Stimulated activated CD4-positive, alpha-beta T cell treated with anti-CD3 and anti-CD28 coated beads, TNF-alpha, amount 100 ng/mL, for 1 hour (primary cell): ENCODE results near the gene SYTL1.
A peak's percentile ranks its signal among the peaks of the same experiment; 100 is the strongest.

Experiments
- DNase-seq, 3 donors: peaks; one replicate each; pipeline ENCODE4 v3.0.0-alpha.2; 2020; ENCODE audit warnings: low read depth in 3 of 3, low spot score in 1 of 3

The SYTL1 gene, protein sequence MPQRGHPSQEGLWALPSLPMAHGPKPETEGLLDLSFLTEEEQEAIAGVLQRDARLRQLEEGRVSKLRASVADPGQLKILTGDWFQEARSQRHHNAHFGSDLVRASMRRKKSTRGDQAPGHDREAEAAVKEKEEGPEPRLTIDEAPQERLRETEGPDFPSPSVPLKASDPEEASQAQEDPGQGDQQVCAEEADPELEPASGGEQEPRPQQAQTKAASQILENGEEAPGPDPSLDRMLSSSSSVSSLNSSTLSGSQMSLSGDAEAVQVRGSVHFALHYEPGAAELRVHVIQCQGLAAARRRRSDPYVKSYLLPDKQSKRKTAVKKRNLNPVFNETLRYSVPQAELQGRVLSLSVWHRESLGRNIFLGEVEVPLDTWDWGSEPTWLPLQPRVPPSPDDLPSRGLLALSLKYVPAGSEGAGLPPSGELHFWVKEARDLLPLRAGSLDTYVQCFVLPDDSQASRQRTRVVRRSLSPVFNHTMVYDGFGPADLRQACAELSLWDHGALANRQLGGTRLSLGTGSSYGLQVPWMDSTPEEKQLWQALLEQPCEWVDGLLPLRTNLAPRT

DNA sequence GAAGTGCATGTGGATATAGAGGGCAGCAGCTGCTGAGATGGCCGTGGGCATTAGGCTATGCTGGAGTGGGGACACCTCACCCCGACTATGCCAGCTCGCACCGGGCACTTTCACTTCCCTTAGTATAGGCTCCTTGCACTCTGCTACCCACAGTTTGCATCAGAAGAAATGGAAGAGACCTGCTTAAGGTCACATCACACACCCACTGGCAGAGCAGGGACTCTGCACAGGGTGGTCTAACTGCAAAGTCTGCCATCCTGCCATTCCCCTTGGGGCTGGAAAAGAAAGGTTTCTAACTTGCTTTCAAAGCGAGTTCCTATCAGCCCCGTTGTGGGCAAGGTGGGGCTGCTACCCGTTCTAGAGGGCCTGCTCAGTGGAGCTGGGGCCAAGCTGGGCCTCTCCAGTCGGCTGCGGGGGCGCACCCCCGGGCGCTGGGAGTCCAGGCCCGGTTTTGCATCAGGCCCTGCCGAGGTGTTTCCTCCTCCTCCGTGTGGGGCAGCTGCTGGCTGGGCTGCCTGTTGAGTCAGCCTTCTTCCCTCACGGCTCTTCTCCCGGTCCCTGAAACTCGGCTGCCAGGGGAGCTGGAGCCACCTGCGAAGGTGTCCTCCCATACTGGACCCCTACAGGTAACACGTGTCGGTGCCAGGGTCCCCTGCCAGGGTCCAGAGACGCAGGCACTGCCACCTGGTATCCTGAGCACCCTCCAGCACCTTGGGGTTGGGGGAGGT lies at the start of gene SYTL1:
TSS of gene SYTL1 (plus strand) at position 498 of the 728 bp plus-strand sequence. CDS start 3,313 bp downstream, outside the sequence.
- DNase-seq: peak in 2 of 3 donors; percentile 31 to 46

DNA sequence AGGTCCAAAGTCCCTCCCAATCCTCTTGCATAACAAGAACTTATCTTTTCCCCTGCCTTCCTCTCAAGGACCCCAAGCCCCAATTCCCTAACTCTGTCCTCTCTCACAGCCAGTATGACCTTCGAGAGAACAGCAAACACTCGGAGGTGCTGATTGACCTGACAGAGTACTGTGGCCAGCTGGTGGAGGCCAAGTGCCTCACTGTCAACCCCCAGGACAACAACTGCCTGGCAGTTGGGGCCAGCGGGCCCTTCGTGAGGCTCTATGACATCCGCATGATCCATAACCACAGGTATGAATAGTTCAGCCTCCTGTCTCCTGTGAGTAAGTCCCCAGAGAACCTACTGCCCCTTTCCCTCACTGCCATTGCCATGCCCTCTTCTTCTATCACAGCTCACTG lies 49.7 kb upstream of the SYTL1 start:
- no peak for DNase-seq

DNA sequence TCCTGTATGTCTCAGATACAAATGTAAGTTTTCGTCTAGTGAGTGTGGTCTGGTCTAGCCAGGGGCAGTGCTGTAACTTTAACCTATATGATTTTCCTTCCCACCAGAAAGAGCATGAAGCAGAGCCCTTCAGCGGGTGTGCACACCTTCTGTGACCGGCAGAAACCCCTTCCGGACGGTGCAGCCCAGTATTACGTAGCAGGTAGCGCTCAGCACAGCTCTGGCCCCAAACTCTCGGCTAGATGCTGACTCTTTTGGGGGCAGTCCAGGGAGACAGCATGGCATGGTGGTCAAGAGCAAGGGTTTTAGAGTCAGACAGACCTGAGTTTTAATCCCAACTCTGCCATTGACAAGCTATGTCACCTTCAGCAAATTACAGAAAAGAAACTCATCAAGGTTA lies 47.9 kb upstream of the SYTL1 start:
- no peak for DNase-seq

DNA sequence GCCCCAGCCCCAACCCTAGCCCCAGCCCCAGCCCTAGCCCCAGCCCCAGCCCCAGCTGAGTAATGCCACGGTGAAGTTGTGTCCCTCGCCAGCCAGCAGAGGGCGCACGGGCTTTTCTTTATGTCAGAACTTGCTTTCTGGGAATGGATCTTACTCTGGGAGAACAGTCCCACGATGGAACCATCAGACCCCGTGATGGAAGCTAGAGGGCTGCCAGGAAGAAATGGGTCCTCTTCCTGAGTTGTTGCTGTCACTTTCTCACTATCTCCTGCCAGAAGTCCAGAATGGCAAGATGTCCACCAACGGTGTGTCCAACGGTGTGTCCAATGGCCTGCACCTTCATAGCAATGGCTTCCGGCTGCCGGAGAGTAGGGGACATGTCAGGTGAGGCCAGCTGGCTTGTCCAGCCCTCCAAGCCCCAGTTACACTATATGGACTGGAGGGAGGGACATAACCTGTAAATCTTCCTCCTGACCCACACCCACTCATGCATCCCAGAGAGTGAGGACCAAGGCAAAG lies 45.0 kb upstream of the SYTL1 start:
- DNase-seq: peak; percentile 17 to 68 (median 37)

DNA sequence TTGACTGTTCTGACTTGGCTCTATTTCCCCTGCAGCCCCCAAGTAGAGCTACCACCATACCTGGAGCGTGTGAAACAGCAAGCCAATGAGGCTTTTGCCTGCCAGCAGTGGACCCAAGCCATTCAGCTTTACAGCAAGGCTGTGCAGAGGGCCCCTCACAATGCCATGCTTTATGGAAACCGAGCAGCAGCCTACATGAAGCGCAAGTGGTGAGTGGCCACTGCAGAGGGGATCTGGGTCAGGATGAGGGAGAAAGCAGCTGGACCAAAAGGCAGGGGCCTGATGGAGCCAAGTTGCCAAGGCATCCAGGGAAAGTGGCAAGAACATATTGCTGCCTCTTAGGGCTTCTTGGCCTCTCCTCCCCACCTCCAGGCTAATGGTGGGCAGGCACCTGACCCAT lies 43.9 kb upstream of the SYTL1 start:
- no peak for DNase-seq

DNA sequence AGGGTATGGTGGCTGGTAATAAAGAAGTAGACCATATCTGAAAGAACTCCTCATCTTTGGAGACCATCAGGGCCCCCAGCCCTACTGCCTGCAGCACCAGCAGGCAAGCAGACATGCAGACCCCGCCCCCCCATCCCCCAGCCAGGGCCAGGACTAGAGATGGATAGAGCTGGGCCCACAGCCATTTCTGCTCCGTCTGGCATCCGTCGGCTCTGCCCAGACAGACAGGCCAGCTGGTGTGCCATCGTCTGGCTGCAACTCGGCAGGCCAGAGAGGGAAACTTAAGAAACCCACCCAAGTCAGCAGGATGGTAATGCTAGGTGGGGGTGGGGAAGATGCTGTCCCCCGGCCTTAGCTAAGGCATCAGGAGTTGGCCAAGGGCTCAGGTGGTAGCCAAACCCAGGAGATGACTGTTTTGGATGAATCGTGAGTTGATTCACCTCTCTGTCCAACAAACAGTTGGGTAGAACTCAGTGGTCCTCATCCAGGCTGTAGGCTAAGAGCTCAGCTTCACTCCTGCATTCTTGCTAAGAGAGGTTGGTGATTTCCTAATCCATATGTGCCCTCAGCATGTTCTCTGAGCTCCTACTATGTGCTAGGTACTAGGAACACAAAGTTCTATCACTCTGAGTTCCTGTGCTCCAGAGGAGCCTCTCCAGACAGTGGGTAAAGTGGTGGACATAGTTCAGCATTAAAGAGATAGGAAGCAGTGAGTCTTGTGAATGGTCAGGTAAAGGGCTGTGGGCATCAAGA lies 43.0 kb upstream of the SYTL1 start:
- no peak for DNase-seq

DNA sequence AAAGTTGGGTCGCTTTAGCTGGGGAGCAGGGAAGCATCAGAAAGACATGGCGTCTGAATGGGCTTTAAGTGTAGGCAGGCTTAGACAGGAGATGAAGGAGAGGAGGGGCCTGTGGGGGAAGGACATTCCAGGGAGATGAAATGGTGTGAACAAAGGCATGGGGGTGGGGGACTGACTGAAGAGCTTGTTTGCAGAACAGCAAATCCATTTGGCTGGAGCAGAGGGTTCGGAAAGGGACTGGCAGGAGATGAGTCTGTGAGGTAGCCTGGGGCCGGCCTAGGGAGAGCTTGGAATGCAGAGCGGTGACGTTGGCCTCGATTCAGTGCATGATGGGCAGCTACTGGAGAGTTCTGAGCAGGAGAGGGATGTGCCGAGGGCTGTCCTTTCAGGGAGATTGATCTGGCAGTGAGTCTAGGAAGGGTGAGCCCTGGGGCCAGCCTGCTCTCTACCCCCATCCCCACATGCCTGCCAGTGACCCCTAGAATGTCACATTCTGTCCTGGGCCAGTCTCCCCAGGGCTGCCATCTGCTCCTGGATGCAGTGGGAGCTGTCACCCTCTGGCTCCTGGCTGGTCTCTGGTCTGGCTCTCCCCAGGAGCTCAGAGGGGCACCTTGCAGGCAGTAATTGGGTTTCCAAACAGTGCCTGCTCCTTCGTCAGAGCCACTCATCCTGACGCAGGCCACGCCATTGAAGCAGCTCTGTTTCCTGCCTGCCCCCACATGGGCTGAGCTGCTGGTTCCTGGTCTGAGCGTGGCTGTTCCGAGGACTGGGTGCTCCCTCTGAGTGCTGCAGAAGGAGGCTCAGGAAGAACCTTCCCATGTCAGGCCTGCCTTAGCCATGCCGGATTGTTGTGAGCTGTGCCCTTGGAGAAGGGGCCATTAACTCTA lies 42.2 kb upstream of the SYTL1 start:
- DNase-seq: no peak

DNA sequence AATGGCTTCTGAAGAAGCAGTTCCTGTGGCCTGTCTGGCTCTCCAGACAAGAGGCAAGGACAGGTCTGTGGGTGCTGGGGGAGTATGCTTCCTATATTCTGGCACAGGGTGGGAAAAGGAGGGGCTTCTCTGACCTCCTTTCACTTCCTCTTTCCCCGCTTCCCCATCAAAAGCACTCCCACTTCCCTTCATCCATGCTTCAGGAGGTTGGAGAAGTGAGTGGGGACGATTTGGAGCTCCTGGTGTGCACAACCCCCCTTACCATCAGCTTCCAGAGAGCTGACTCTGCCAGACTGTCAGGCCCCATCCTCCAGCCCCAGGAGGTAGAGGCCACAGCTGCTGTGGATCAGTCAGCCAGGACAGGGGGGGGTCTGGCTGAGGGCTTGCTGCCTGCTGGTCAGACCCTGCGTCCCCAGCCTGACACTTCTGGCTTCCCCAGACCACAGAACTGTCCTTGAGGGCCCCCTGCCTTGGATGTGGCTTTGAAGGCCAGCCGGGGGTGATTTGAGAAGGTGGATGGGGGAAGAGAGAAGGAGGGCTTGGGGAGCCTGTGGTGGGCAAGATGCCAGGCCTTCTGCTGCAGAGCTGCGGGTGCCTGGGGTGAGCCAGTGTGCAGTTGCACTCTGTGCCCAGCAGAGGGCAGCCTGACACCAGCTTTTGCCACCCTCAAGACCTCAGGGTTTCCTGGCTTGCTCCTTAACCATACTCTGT lies 41.3 kb upstream of the SYTL1 start:
- DNase-seq: peak; percentile 41 to 73 (median 63)

DNA sequence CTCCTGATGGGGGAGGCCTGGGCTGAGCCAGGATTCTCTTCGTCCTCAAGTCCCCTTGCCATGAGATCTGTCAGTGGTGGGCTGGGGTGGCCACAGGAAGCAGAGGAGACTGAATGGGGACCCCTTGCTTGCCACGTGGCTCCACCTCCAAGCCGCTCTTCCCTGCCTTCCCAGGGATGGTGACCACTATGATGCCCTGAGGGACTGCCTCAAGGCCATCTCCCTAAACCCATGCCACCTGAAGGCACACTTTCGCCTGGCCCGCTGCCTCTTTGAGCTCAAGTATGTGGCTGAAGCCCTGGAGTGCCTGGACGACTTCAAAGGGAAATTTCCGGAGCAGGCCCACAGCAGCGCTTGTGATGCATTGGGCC lies 40.8 kb upstream of the SYTL1 start:
- DNase-seq: no peak

DNA sequence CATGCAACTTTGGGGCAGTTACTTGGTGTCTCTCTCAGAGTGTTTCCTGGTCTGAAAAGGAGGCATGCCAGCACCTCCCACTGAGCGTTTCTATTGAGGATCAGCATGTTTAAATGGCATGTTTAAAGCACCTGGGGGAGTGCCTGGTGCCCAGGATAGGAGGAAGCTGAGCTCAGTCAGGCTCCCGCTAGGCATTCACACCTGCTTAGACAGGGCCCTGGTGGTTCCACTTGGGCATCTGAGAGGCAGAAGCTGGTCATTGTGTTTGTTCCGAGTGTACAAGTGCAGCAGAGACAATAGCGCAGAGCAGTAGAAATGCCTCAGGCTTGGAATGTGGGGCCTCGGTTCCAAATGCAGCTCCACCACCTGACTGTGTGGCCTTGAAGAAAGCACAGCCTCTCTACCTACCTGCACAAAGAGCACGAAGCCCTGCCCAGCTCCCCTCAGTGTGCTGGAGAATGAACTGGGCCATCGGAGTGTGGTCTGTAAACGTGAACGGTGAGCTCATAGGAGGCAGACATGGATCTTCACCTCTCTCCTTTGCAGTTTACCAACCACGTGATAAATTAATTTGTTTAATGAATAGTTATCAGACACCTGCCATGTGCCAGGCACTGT lies 40.1 kb upstream of the SYTL1 start:
- no peak for DNase-seq

DNA sequence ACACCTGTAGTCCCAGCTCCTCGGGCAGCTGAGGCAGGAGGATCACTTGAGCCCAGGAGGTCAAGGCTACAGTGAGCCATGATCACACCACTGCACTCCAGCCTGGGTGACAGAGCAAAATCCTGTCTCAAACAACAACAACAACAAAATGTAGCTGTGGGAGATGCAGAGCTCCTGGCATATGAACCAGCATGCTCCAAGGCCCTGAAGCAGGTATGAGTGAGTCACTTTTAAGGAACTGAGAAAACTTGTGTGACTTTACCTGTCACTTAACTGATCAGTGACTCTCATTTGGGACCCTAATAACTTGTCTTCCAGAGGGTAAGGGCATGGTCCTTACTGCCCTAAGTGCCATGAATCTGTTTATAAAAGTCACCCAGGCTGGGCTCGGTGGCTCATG lies 39.2 kb upstream of the SYTL1 start:
- no peak for DNase-seq

DNA sequence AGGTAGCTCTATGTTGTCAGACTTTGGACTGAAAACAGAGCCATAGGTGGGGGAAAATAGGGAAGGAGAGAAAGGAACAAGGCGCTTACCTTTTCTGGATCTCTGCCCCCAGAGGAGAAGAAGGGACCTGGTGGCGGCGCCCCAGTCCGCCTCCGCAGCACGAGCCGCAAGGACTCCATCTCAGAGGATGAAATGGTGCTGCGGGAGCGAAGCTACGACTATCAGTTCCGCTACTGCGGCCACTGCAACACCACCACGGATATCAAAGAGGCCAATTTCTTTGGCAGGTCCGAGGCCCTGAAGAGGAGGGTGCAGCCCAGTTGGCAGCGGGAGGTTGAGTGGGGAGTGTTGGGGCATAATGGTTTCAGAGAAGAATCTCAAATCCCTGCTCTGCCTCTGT lies 38.3 kb upstream of the SYTL1 start:
- no peak for DNase-seq

DNA sequence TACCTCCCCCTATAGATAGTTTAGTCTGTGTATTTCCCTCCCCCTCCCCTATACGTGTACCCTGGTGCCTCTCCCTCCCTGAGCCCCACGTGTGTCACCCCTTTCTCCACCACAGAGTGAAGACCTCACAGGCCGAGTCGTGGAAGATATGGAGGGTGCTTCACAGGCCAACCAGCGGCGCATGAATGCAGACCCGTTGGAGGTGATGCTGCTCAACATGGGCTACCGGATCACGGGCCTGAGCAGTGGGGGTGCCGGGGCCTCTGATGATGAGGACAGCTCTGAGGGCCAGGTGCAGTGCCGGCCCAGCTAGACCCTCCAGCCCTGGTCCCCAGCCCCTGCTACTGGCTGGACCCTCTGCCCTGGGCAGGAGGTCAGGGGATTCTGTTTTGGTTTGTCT lies 35.8 kb upstream of the SYTL1 start:
- DNase-seq: no peak

DNA sequence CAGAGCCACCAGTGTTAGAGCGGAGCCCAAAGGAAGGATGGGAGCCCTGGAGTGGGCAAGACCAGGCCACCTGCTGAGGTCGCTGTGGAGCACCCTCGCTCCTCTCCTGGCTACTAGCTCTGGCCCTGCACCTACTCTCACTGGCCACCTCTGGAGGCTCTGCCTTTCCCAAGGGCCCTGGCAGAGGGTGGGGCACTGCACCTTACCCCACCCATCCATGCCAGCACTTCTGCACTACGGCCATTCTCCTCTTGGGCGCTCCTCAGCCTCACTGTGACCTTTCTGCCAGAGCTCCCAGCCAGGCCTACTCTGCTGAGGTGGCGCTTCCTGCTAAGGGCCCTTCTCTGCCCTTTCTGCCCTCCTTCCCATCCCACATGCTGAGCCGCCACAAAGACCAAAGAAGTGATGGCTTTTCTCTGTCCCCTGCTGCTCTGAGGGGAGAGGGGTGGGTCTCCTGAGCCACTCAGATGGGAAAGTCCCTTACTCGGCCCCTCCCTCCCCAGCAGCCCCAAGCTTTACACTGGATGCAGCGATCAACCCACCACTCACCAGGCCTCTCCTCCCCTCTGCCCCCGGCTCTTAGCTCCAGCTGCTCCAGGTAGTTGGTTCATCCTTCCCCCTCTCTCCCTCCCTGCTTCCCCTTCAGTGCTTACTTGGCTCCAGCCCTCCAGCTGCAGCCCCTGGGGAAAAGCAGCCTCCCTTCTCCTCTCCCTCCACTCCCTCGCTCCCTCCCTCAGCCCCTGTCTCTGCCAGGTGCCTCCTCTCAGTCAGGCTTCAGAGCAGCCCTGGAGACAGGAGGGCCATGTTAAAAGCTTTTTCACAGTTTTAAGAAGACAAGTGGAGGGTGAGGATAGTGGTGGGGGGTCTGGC lies 34.7 kb upstream of the SYTL1 start:
- no peak for DNase-seq

DNA sequence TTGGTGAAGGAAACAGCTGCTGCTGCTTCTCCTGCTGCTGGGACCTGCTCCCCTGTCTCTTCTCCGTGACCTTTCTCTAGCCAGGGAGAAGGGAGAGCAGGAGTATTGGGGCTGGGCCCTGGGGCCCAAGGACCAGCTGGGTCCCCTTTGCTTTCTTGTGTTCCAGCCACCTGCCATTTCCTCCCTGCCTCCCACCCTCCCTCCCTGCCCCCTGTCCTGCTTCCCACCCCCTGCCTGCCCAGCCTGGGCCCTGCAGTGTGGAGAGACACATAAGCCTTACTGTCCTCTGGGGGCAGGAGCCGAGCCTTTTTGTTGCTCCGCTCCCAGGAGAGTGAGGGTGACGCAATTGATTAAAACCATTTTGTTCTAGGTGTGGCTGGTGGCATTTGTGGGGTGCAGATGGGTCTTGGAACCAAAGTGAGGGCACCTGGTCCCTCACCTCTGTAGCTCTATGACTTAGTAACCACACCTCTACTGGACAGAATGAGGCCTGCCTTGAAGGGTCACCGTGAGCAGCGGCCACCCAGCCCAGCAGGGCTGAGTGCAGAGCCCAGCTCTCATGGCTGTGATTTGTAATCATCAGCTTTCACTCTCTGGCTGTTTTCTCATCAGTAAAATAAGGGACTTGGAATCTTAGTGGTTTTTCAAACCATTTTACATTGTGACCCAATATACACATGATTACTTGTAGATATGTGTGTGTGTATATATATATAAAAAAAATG lies 33.8 kb upstream of the SYTL1 start:
- DNase-seq: no peak

DNA sequence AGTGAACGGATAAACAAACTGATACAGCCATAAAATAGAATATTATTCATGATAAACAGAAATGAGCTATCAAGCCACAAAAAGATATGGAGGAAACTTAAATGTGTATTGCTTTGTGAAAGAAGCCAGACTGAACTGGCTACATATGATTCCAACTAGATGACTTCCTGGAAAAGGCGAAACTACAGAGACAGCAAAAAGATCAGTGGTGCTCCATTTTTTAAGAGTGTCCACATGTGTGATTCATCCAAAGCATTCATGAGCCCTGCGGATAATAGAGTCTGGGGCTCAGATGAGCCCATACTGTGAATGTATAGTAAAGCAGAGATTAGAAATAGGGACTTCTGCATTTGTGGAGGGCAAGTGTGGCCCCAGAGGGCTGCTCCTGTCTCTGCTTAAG lies 27.7 kb upstream of the SYTL1 start:
- no peak for DNase-seq

DNA sequence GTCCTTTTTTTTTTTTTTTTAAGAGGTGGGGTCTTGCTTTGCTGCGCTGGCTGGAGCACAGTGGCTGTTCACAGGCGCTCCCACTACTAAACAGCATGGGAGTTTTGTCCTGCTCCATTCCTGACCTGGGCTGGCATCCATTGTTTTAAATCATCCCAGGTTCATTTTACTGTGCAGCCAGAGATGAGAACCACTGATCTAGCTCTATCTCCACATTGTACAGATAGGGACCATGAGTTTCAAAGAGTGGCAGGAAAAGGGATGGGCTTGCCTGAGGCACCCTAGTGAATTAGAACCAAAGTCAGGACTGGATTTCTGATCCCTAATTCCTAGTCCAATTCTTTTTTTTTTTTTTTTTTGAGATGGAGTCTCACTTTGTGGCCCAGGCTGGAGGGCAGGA lies 27.1 kb upstream of the SYTL1 start:
- DNase-seq: no peak

DNA sequence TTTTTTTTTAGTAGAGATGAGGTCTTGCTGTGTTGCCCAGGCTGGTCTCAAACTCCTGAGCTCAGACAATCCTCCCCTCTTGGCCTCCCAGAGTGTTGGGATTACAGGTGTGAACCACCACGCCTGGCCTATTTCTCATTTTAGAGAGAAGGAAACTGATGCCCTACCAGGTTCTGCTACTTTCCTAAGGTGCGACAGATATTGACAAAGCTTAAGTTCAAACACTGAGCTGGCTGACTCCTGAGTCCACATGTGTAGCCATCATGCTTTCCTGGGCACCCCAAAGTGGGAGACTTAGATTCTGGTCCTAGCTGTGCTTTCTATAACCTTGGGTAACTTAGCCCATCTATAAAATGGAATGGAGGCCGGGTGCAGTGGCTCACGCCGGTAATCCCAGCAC lies 25.0 kb upstream of the SYTL1 start:
- DNase-seq: no peak
